Parathyroid adenoma (tissue), 2 donors: Measurements from ENCODE around the gene HOXA3.

ENCODE experiments used
- H2AFZ ChIP-seq: fragments of 300-600 bp; sonication (generic); one replicate; pipeline ENCODE4 v1.7.0; 2017; ENCODE audit warnings: antibody characterized with exemption, mild to moderate bottlenecking
- H3K27ac ChIP-seq: fragments of 300-600 bp; sonication (generic); one replicate; pipeline ENCODE4 v1.7.0; 2017
- H3K27me3 ChIP-seq: fragments of 300-600 bp; sonication (generic); one replicate; pipeline ENCODE4 v1.7.0; 2017; ENCODE audit warnings: low read length; ENCODE audit not compliant: control insufficient read depth, insufficient read depth
- H3K36me3 ChIP-seq: fragments of 300-600 bp; sonication (generic); one replicate; pipeline ENCODE4 v1.7.0; 2017; ENCODE audit warnings: low read length; ENCODE audit not compliant: control insufficient read depth, insufficient read depth
- H3K4me1 ChIP-seq: fragments of 300-600 bp; sonication (generic); one replicate; pipeline ENCODE4 v1.7.0; 2017; ENCODE audit warnings: control low read depth
- H3K4me2 ChIP-seq: fragments of 300-600 bp; sonication (generic); one replicate; pipeline ENCODE4 v1.7.0; 2017; ENCODE audit warnings: low read length
- H3K4me3 ChIP-seq: fragments of 300-600 bp; sonication (generic); one replicate; pipeline ENCODE4 v1.7.0; 2017; ENCODE audit warnings: low read depth, low read length
- H3K79me2 ChIP-seq: fragments of 300-600 bp; sonication (generic); one replicate; pipeline ENCODE4 v1.7.0; 2017; ENCODE audit warnings: control low read depth
- H3K9ac ChIP-seq: fragments of 300-600 bp; sonication (generic); one replicate; pipeline ENCODE4 v1.7.0; 2017; ENCODE audit warnings: mild to moderate bottlenecking
- H3K9me3 ChIP-seq: fragments of 300-600 bp; sonication (generic); one replicate; pipeline ENCODE4 v1.7.0; 2017; ENCODE audit warnings: low read length; ENCODE audit not compliant: control insufficient read depth
- CTCF ChIP-seq: fragments of 300-600 bp; sonication (generic); IDR thresholded peaks from one replicate; pipeline ENCODE4 v1.7.0; 2017; ENCODE audit warnings: antibody characterized with exemption, mild to moderate bottlenecking
- donor health status: primary hyperparathyroidism.

HOXA3 gene

DNA sequence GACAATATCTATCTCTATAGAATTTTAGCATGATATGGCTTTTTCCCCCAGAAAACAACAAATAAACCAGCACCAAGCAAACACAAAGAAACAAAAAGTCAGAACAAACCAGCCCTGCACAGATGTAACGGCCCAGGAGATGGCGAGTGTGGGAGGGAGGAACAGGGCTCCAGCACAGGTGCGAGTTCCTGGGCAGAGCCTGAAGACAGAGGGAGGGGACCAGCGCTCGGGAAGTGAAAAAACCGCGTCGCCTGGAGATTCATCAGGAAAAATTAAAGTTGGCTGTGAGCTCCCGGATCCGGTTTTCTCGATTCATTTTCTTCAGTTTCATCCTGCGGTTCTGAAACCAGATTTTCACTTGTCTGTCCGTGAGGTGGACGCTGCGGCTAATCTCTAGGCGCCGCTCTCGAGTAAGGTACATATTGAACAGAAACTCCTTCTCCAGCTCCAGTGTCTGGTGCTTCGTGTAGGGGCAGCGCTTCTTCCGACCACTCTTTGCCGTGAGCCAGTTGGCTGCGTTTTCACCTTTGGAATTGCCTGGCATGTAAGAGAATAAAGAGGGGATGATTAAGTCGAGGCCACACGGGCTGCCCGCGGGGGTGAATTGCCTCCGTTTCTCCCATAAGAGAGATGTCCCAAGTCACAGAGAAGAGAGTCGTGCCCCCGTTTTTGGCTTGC lies 19.4 kb upstream of the HOXA3 start:
- Histone ChIP-seq H3K9me3 (no peaks in the 10 kb centered on the region), H3K9ac (no peak overlapping the region), H2AFZ (no peak overlapping the region), H3K4me2 (no peak overlapping the region), H3K27me3 (peaks cover 45% of the 10 kb centered on the region), H3K4me3 (no peak overlapping the region), H3K36me3 (no peaks in the 10 kb centered on the region), H3K4me1 (no peaks in the 10 kb centered on the region), H3K79me2 (no peaks in the 10 kb centered on the region), H3K27ac (no peak overlapping the region)
- no peak for TF ChIP-seq CTCF

DNA sequence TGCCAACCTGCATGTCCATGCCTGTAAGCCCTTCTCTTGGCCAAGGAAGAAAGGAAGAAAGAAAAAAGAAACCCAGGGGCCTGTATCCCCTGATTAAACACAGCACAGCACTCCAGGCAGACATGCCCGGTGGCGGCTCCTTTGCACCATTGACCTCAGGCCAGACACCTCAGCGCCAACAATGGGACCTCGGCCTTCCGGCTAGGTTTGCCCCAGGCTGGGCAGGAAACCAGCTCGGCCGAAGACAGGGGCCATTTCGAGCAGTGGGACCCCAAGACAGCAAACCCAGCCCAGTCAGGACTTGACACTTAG lies 18.9 kb upstream of the HOXA3 start:
- peaks cover 49% of the 10 kb centered on the region for H3K27me3 ChIP-seq
- H3K9ac ChIP-seq: no peak overlapping the region
- no peaks in the 10 kb centered on the region for H3K36me3 ChIP-seq
- H2AFZ ChIP-seq: no peak overlapping the region
- H3K9me3 ChIP-seq: no peaks in the 10 kb centered on the region
- no peak overlapping the region for H3K4me3 ChIP-seq
- H3K4me1 ChIP-seq: no peaks in the 10 kb centered on the region
- TF ChIP-seq CTCF: no peak
- no peak overlapping the region for H3K27ac ChIP-seq
- H3K79me2 ChIP-seq: no peaks in the 10 kb centered on the region
- H3K4me2 ChIP-seq: no peak overlapping the region

DNA sequence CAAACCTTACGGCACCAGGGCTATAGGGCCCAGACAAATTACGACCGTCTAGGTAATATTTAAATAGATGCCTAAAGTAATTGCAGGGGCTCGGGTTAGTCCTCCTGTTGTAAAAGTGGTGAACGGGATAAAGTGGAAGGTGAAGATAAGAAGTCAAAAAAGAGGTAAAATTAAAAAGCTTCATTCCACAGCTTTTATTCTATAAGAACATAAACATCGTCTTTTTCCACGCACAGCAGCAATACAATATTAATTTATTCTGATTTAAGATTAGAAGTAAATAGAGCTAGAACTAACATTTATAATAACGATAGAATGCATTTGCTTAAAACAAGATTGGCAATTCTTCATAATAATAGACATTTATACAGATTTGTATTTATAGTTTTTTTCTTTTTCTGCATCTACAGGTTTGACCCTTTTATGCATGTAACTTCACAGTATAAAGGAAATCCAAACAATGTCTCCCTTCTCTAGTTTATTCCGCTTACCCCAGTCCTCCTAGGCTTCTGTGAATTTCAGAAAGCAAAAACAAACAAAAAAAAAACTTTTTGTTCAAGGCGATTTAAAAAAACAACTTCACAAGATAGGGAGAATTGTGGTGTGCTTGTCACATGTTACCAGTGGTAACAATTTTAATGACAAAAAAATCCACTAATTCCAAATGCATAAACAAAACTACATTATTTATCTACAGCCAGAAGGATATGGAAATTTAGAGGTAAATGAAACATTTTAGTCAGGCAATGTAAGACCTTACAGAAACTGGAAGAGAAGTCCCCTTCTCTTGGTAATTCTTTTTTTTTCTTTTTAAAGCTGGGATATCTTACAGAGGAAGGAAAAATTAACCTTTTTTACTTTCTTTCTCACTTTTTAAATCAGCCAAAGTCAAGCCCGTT lies 18.3 kb upstream of the HOXA3 start:
- TF ChIP-seq CTCF: no peak

GRCh38 chr7:27169658-27170425 lies 17.5 kb upstream of the HOXA3 start:
- Histone ChIP-seq H3K27me3 (peaks cover 55% of the 10 kb centered on the region), H2AFZ (no peak overlapping the region), H3K36me3 (no peaks in the 10 kb centered on the region), H3K79me2 (no peaks in the 10 kb centered on the region), H3K4me3 (no peak overlapping the region), H3K4me2 (no peak overlapping the region), H3K9ac (no peak overlapping the region), H3K27ac (no peak overlapping the region), H3K4me1 (no peaks in the 10 kb centered on the region), H3K9me3 (no peaks in the 10 kb centered on the region)
- TF ChIP-seq CTCF: no peak

More for the DNA sequence above, 18.3 kb upstream of the HOXA3 start:
- no peaks in the 10 kb centered on the region for H3K9me3 ChIP-seq
- H3K27ac ChIP-seq: no peak overlapping the region
- H3K4me3 ChIP-seq: no peak overlapping the region
- H3K27me3 ChIP-seq: peaks cover 55% of the 10 kb centered on the region
- no peak overlapping the region for H3K9ac ChIP-seq
- no peak overlapping the region for H3K4me2 ChIP-seq
- H2AFZ ChIP-seq: no peak overlapping the region
- no peaks in the 10 kb centered on the region for H3K36me3 ChIP-seq
- no peaks in the 10 kb centered on the region for H3K79me2 ChIP-seq
- no peaks in the 10 kb centered on the region for H3K4me1 ChIP-seq
